ENCODE measurements around the gene IQGAP2.

GRCh38 chr5:76689321-76690036 lies 286.4 kb downstream of the IQGAP2 start:
- peak; percentile 96 for TF ChIP-seq CREB5 (CRISPR knock-in tag; IDR thresholded peaks at IDR 0.05; ENCODE audit: low read depth)
- TF ChIP-seq SNAI2 (CRISPR knock-in tag; IDR thresholded peaks at IDR 0.05), result peak; percentile 62; the same call in 1 of the 2 replicates
- TF ChIP-seq ZFP30 (CRISPR knock-in tag; IDR thresholded peaks at IDR 0.05), result no peak
- peak; percentile 86 for TF ChIP-seq CSRNP3 (CRISPR knock-in tag; IDR thresholded peaks at IDR 0.05)
- peak; percentile 17; the same call in 1 of the 2 replicates for TF ChIP-seq ZFP3 (CRISPR knock-in tag; IDR thresholded peaks at IDR 0.05)
- TF ChIP-seq PATZ1 (CRISPR knock-in tag; IDR thresholded peaks at IDR 0.05; ENCODE audit: borderline replicate concordance), result peak; percentile 92
- peak; percentile 84 for TF ChIP-seq ZC3H10 (CRISPR knock-in tag; IDR thresholded peaks at IDR 0.05)
- peak; percentile 65; the same call in 1 of the 2 replicates for TF ChIP-seq RARB (CRISPR knock-in tag; IDR thresholded peaks at IDR 0.05)

Data from SK-N-SH treated with all-trans-retinoic acid at 6 μM for 48 hours (cell line).